GM19397 (cell line): ENCODE measurements around the gene SNX5.

Experiments
- ATAC-seq: cut with Tn5 transposase; IDR thresholded peaks from one replicate; pipeline ENCODE4 v1.9.1; 2021; ENCODE audit warnings: mild to moderate bottlenecking, moderate library complexity; ENCODE audit not compliant: unreplicated experiment

Gene SNX5

GRCh38 chr20:17941826-17942196, 26.8 kb downstream of the SNX5 start:
- no peak for ATAC-seq

GRCh38 chr20:17941087-17941825, 27.3 kb downstream of the SNX5 start:
- ATAC-seq, result no peak

GRCh38 chr20:17940224-17940971, 28.2 kb downstream of the SNX5 start:
- no peak for ATAC-seq

GRCh38 chr20:17939622-17940223, 28.9 kb downstream of the SNX5 start:
- ATAC-seq, result no peak

- ATAC-seq, result peak; percentile 68
Measured at GRCh38 chr20:17938871-17939619, 29.5 kb downstream of the SNX5 start.

- ATAC-seq, result no peak
Measured at GRCh38 chr20:17936761-17937732, 31.5 kb downstream of the SNX5 start.

- no peak for ATAC-seq
Measured at GRCh38 chr20:17936286-17936760, 32.3 kb downstream of the SNX5 start.

- ATAC-seq, result no peak
Measured at GRCh38 chr20:17935761-17936160, 32.8 kb downstream of the SNX5 start.

- no peak for ATAC-seq
Measured at GRCh38 chr20:17935186-17935585, 33.4 kb downstream of the SNX5 start.

GRCh38 chr20:17934141-17934862, 34.3 kb downstream of the SNX5 start:
- no peak for ATAC-seq

- no peak for ATAC-seq
Measured at GRCh38 chr20:17933711-17934110, 34.9 kb downstream of the SNX5 start.

- ATAC-seq, result no peak
Measured at GRCh38 chr20:17933121-17933520, 35.5 kb downstream of the SNX5 start.

- ATAC-seq, result no peak
Measured at GRCh38 chr20:17932396-17932795, 36.2 kb downstream of the SNX5 start.

GRCh38 chr20:17931513-17931912, 37.1 kb downstream of the SNX5 start:
- ATAC-seq, result no peak

GRCh38 chr20:17928633-17929311, 39.8 kb downstream of the SNX5 start:
- ATAC-seq, result no peak

GRCh38 chr20:17928211-17928611, 40.4 kb downstream of the SNX5 start:
- ATAC-seq, result no peak

GRCh38 chr20:17925940-17926300, 42.7 kb downstream of the SNX5 start:
- ATAC-seq, result no peak

GRCh38 chr20:17925141-17925939, 43.3 kb downstream of the SNX5 start:
- no peak for ATAC-seq
